ENCODE data around the gene PTPRZ1.

Gene PTPRZ1

GRCh38 chr7:121936951-121937623 is 64.1 kb downstream of the PTPRZ1 start:
- Histone ChIP-seq H3K4me1 (ENCODE audit: insufficient read depth, insufficient read length) (no peaks in the 10 kb centered on the region), H3K9me3 (ENCODE audit: insufficient read depth, low read length) (peaks cover 5% of the 10 kb centered on the region; the same call in 1 of the 2 replicates), H3K9ac (ENCODE audit: insufficient read length, low read depth) (no peak overlapping the region), H3K27me3 (ENCODE audit: insufficient read depth, insufficient read length) (no peaks in the 10 kb centered on the region), H3K36me3 (ENCODE audit: insufficient read depth, insufficient read length, low read length) (no peaks in the 10 kb centered on the region), H3K4me3 (ENCODE audit: insufficient read length, low read depth) (no peak overlapping the region)
- TF ChIP-seq YY1 (IDR thresholded peaks at IDR 0.05; ENCODE audit: insufficient read depth, insufficient read length) (no peak), ZNF274 (IDR thresholded peaks at IDR 0.05; ENCODE audit: low read depth, low read length) (no peak), SUZ12 (IDR thresholded peaks at IDR 0.05; ENCODE audit: extremely low read depth, insufficient read depth, insufficient read length) (no peak)
- DNase-seq (ENCODE audit: low read depth, low spot score) = no peak

- DNase-seq (ENCODE audit: low read depth, low spot score) = peak; percentile 95
- Histone ChIP-seq H3K9ac (ENCODE audit: insufficient read length, low read depth) (no peak overlapping the region), H3K9me3 (ENCODE audit: insufficient read depth, low read length) (peaks cover 10% of the 10 kb centered on the region; the same call in 1 of the 2 replicates), H3K4me1 (ENCODE audit: insufficient read depth, insufficient read length) (no peaks in the 10 kb centered on the region), H3K36me3 (ENCODE audit: insufficient read depth, insufficient read length, low read length) (no peaks in the 10 kb centered on the region), H3K4me3 (ENCODE audit: insufficient read length, low read depth) (no peak overlapping the region), H3K27me3 (ENCODE audit: insufficient read depth, insufficient read length) (no peaks in the 10 kb centered on the region)
- TF ChIP-seq SUZ12 (IDR thresholded peaks at IDR 0.05; ENCODE audit: extremely low read depth, insufficient read depth, insufficient read length) (no peak), ZNF274 (IDR thresholded peaks at IDR 0.05; ENCODE audit: low read depth, low read length) (no peak), YY1 (IDR thresholded peaks at IDR 0.05; ENCODE audit: insufficient read depth, insufficient read length) (no peak)
Measured at GRCh38 chr7:121938429-121938996, 65.6 kb downstream of the PTPRZ1 start.

- H3K9me3 ChIP-seq (ENCODE audit: insufficient read depth, low read length) = peaks cover 10% of the 10 kb centered on the region; the same call in 1 of the 2 replicates
- no peaks in the 10 kb centered on the region for H3K27me3 ChIP-seq (ENCODE audit: insufficient read depth, insufficient read length)
- H3K36me3 ChIP-seq (ENCODE audit: insufficient read depth, insufficient read length, low read length) = no peaks in the 10 kb centered on the region
- TF ChIP-seq SUZ12 (IDR thresholded peaks at IDR 0.05; ENCODE audit: extremely low read depth, insufficient read depth, insufficient read length) = no peak
- TF ChIP-seq YY1 (IDR thresholded peaks at IDR 0.05; ENCODE audit: insufficient read depth, insufficient read length) = no peak
- TF ChIP-seq ZNF274 (IDR thresholded peaks at IDR 0.05; ENCODE audit: low read depth, low read length) = no peak
- H3K4me1 ChIP-seq (ENCODE audit: insufficient read depth, insufficient read length) = no peaks in the 10 kb centered on the region
- H3K9ac ChIP-seq (ENCODE audit: insufficient read length, low read depth) = no peak overlapping the region
- no peak overlapping the region for H3K4me3 ChIP-seq (ENCODE audit: insufficient read length, low read depth)
- DNase-seq (ENCODE audit: low read depth, low spot score) = no peak
Measured at GRCh38 chr7:121940918-121941317, 68.0 kb downstream of the PTPRZ1 start.

- TF ChIP-seq ZNF274 (IDR thresholded peaks at IDR 0.05; ENCODE audit: low read depth, low read length) (no peak), YY1 (IDR thresholded peaks at IDR 0.05; ENCODE audit: insufficient read depth, insufficient read length) (no peak), SUZ12 (IDR thresholded peaks at IDR 0.05; ENCODE audit: extremely low read depth, insufficient read depth, insufficient read length) (no peak)
- no peak for DNase-seq (ENCODE audit: low read depth, low spot score)
- Histone ChIP-seq H3K4me1 (ENCODE audit: insufficient read depth, insufficient read length) (no peaks in the 10 kb centered on the region), H3K9ac (ENCODE audit: insufficient read length, low read depth) (no peak overlapping the region), H3K27me3 (ENCODE audit: insufficient read depth, insufficient read length) (no peaks in the 10 kb centered on the region), H3K4me3 (ENCODE audit: insufficient read length, low read depth) (no peak overlapping the region), H3K9me3 (ENCODE audit: insufficient read depth, low read length) (peaks cover 10% of the 10 kb centered on the region; the same call in 1 of the 2 replicates), H3K36me3 (ENCODE audit: insufficient read depth, insufficient read length, low read length) (no peaks in the 10 kb centered on the region)
Measured at GRCh38 chr7:121941830-121942229, 68.9 kb downstream of the PTPRZ1 start.

DNA sequence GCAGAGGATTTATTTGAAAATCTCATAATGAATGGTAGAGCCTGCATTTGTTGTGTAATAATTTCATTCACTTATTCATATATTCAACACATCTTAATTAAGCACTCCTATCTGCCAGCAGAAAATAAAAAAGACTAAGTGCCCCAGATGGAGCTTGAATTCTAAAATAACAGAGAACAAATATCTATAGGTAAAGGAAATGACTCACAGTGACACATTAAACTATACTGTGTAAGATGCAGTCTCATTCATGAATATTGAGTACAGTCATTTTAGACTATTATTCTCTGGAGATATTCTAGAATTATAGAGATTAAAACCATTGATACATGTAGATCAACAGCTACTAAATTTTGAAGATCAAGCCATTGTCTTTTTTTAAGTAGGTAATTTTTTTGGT is 72.1 kb downstream of the PTPRZ1 start:
- TF ChIP-seq SUZ12 (IDR thresholded peaks at IDR 0.05; ENCODE audit: extremely low read depth, insufficient read depth, insufficient read length) (no peak), YY1 (IDR thresholded peaks at IDR 0.05; ENCODE audit: insufficient read depth, insufficient read length) (no peak), ZNF274 (IDR thresholded peaks at IDR 0.05; ENCODE audit: low read depth, low read length) (no peak)
- no peak for DNase-seq (ENCODE audit: low read depth, low spot score)
- H3K9me3 ChIP-seq (ENCODE audit: insufficient read depth, low read length) = 0 out of 2 replicates have a peak, but pooled peaks cover 4% of the 10 kb centered on the region
- no peak overlapping the region for H3K9ac ChIP-seq (ENCODE audit: insufficient read length, low read depth)
- H3K4me1 ChIP-seq (ENCODE audit: insufficient read depth, insufficient read length) = no peaks in the 10 kb centered on the region
- H3K4me3 ChIP-seq (ENCODE audit: insufficient read length, low read depth) = no peak overlapping the region
- no peaks in the 10 kb centered on the region for H3K27me3 ChIP-seq (ENCODE audit: insufficient read depth, insufficient read length)
- H3K36me3 ChIP-seq (ENCODE audit: insufficient read depth, insufficient read length, low read length) = no peaks in the 10 kb centered on the region

DNA sequence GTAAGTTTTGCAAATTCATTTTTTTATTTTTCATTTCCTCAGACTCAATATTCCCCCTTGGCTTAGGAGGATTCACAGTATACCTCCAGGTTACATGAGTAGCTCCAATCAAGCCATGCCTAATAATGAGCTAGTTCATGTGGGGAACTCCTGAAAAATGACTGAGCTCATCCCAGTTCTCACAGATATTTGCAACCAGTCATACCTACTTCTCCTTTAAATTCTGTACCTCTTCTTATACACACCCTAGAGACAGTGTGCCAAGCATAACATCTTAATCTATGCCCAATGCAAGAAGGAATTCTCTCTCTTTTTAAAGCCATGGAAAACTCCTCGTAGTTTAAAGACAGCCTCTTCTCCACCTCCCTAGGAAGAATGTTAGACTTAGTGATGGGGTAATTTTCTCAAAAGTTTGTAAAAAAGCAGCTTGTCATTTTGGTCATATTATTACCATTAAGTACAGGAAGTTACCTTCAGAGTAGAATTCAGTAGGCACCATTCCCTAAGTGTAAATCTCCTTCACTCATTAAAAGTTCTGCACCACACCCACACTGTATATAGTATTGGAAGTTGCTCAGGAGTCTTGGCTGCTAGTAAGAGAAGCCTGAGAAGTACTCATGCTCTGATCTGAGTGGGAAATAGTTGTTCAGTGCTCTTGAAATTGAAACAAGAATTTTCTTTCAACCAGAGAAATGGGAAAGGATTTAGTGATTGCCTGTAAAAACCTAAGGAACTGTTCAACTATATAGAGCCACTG is 72.7 kb downstream of the PTPRZ1 start:
- Histone ChIP-seq H3K9me3 (ENCODE audit: insufficient read depth, low read length) (peaks cover 4% of the 10 kb centered on the region; the same call in 1 of the 2 replicates), H3K27me3 (ENCODE audit: insufficient read depth, insufficient read length) (no peaks in the 10 kb centered on the region), H3K4me3 (ENCODE audit: insufficient read length, low read depth) (no peak overlapping the region), H3K9ac (ENCODE audit: insufficient read length, low read depth) (no peak overlapping the region), H3K36me3 (ENCODE audit: insufficient read depth, insufficient read length, low read length) (no peaks in the 10 kb centered on the region), H3K4me1 (ENCODE audit: insufficient read depth, insufficient read length) (no peaks in the 10 kb centered on the region)
- TF ChIP-seq ZNF274 (IDR thresholded peaks at IDR 0.05; ENCODE audit: low read depth, low read length) = no peak
- TF ChIP-seq YY1 (IDR thresholded peaks at IDR 0.05; ENCODE audit: insufficient read depth, insufficient read length) = no peak
- no peak for TF ChIP-seq SUZ12 (IDR thresholded peaks at IDR 0.05; ENCODE audit: extremely low read depth, insufficient read depth, insufficient read length)
- no peak for DNase-seq (ENCODE audit: low read depth, low spot score)

DNA sequence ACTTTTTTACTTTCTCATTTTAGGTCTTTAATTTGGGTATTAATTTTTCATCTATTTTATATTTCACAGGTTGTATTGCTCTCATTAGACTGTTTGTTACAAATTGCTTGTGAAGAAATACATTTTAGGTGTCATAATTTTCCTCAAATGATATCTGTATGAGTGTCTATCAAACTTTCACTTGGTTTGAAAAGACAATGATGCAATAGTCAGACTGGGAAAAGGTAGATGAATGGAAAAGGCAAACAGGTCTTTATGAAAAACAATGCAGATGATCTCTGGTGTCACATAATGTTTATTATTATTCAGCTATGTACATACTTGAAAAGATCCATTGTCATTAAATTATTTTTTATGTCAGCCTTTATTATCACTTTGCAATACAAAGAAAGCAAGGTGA is 80.2 kb downstream of the PTPRZ1 start:
- DNase-seq (ENCODE audit: low read depth, low spot score) = no peak
- Histone ChIP-seq H3K9ac (ENCODE audit: insufficient read length, low read depth) (no peak overlapping the region), H3K36me3 (ENCODE audit: insufficient read depth, insufficient read length, low read length) (no peaks in the 10 kb centered on the region), H3K4me1 (ENCODE audit: insufficient read depth, insufficient read length) (no peaks in the 10 kb centered on the region), H3K4me3 (ENCODE audit: insufficient read length, low read depth) (no peak overlapping the region), H3K27me3 (ENCODE audit: insufficient read depth, insufficient read length) (no peaks in the 10 kb centered on the region), H3K9me3 (ENCODE audit: insufficient read depth, low read length) (no peaks in the 10 kb centered on the region; the same call in 1 of the 2 replicates)
- TF ChIP-seq YY1 (IDR thresholded peaks at IDR 0.05; ENCODE audit: insufficient read depth, insufficient read length) (no peak), ZNF274 (IDR thresholded peaks at IDR 0.05; ENCODE audit: low read depth, low read length) (no peak), SUZ12 (IDR thresholded peaks at IDR 0.05; ENCODE audit: extremely low read depth, insufficient read depth, insufficient read length) (no peak)
